HG03196 (cell line): Measurements from ENCODE around the gene ZDHHC11.
"Not testable (repeated sequence)": the region's sequence is repeated elsewhere in the genome, so short reads cannot be mapped to it uniquely, and the experiment has no call there.

Source experiments
- ATAC-seq: cut with Tn5 transposase; IDR thresholded peaks from one replicate; pipeline ENCODE4 v1.9.1; 2021; ENCODE audit not compliant: unreplicated experiment

The ZDHHC11 gene

DNA sequence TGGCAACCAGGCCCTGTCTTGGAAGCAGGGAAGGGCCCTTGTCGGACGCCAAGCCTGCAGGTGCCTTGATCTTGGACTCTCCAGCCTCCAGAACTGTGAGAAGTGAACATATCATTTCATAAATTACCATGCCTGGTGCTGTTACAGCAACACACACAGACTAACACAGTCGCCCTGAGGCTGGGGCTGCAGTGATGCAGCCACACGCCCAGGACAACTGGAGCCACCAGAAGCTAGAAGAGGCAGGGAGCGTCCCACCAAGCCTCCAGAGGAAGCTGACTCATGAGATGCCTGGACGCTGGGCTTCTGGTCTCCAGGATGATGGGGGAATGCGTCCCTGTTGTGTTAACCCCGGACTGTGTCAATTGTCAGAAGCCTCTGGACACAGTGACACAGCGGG, 71.8 kb downstream of the ZDHHC11 start:
- ATAC-seq = not testable (repeated sequence)

GRCh38 chr5:778421-778820, 72.4 kb downstream of the ZDHHC11 start:
- ATAC-seq = not testable (repeated sequence)

DNA sequence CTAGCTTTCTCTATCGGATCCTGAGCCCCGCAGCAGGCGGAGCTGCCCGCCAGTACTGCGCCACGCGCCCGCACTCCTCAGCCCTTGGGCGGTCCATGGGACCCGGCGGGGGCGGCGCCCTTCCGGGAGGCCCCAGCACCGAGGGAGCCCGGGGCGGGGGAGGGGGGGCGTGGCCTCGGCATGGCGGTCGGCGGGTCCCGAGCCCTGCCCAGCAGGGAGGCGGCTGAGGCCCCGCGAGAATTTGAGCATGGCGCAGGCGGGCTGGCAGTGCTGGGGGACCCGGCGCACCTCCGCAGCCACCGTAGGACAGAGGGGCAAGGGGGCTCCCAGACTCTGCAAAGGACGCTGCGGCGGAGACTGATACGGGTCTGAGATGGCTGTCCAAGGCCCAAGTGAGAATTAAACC, 73.0 kb downstream of the ZDHHC11 start:
- no peak for ATAC-seq

GRCh38 chr5:776862-777711, 73.7 kb downstream of the ZDHHC11 start:
- ATAC-seq = no peak

DNA sequence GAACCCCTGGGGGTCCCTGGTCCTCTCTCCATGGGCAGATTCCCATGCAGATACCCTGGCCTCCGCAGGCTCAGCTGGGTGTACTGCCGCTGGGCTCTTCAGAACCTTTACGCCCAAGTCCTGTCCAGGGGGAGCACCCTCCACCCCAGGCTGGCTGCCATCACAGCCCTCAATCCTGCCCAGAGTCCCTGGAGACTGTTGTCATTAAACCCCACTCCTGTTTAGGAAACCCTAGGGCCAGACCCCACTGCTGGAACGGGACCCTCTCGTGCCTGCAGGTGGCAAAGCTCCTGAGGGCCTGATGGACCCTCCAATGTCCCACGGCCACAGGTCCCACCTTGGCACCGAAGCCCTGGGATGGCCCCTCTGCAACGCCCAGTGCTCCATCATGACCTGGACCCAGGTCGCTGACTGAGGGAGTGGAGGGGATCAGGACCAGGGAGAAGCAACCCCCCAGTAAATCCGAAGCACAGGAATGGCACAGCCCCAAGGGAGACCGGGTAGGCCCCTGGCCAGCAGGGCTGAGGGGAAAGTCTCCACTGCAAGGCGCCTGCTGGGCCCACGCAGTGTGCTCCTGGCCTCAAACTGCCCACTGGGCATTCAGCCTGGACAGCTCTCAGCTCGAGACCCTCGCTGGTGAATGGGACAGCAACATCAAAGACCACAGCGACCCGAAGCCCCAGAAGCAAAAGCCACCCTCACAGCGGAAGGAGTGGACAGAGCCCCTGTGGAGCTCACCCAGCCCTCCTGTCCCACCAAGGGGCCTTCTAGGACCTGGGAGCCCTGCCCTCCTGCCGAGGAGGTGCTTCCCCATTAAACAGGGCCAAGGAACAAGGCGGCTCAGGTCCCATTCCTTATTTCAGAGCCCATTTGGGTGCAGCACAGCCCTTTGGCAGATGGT, 74.6 kb downstream of the ZDHHC11 start:
- ATAC-seq = no peak

- ATAC-seq = not testable (repeated sequence)
Measured at GRCh38 chr5:775595-775960, 75.2 kb downstream of the ZDHHC11 start.

GRCh38 chr5:774854-775505, 75.8 kb downstream of the ZDHHC11 start:
- not testable (repeated sequence) for ATAC-seq

DNA sequence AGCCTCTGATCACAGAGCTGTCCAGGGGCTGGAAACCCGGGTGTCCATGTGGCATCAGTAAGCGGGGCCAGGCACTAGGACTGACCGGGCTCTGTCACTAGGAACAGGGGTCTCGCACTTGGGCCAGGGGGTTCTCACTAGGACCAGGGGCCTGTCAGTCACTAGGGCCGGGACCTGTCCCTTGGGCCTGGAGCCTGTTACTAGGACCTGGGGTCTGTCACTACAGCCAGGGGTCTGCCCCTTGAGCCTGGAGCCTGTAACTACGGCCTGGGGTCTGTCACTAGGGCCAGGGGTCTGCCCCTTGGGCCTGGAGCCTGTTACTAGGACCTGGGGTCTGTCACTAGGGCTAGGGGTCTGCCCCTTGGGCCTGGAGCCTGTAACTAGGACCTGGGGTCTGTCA, 76.5 kb downstream of the ZDHHC11 start:
- ATAC-seq = not testable (repeated sequence)

GRCh38 chr5:773517-774264, 77.1 kb downstream of the ZDHHC11 start:
- ATAC-seq = no peak

DNA sequence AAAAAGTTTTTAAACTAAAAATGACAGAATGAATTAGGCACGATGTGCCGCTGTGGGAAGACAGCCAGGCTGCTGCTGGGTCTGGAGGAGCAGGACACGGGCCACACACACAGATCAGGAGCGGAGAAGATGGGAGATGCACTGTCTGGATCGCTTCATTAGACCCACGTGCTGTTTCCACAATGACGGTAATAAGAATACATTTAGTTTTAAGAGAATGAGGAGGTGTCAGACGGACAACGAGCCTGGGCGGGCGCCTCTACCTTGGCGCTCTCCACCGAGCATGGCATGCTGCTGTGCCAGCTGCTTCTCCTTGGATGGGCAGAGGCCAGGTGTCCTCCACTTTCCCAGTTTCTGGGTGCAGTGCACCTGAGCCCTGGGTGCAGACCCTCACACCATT, 77.9 kb downstream of the ZDHHC11 start:
- ATAC-seq = not testable (repeated sequence)

GRCh38 chr5:772547-772890, 78.3 kb downstream of the ZDHHC11 start:
- not testable (repeated sequence) for ATAC-seq

GRCh38 chr5:771841-772546, 78.8 kb downstream of the ZDHHC11 start:
- ATAC-seq = not testable (repeated sequence)

DNA sequence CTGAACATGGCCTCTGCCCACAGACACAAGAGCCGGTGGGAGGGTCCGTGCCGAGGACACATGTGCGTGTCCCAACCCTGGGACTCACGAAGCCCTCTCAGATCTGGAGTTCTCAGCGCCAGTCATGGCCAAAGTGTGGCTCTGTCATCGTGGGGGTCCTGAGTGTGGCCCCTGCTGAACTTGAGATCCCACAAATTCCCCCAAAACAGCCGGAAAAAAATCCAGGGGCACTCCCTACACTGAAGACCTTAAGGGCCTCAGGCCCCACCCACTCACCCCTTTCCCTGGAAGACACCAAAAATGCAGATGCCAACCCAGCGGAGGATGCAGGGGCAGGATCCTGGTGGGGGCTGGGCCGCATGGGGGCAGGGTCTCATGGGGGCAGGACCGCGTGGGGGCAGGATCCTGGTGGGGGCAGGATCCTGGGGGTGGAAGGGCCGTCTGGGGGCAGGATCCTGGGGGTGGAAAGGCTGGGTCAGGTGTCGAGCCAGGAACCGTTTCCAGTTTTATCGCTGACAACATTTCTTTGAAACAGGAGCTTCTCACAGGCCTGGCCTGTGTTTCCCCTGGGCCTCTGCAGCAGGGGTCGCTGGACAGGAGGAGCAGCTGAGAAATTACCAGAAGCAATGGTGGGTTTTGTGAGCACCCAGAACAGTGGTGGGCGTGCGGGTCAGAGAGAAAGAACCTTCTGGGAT, 79.6 kb downstream of the ZDHHC11 start:
- not testable (repeated sequence) for ATAC-seq

GRCh38 chr5:770585-770984, 80.2 kb downstream of the ZDHHC11 start:
- not testable (repeated sequence) for ATAC-seq

DNA sequence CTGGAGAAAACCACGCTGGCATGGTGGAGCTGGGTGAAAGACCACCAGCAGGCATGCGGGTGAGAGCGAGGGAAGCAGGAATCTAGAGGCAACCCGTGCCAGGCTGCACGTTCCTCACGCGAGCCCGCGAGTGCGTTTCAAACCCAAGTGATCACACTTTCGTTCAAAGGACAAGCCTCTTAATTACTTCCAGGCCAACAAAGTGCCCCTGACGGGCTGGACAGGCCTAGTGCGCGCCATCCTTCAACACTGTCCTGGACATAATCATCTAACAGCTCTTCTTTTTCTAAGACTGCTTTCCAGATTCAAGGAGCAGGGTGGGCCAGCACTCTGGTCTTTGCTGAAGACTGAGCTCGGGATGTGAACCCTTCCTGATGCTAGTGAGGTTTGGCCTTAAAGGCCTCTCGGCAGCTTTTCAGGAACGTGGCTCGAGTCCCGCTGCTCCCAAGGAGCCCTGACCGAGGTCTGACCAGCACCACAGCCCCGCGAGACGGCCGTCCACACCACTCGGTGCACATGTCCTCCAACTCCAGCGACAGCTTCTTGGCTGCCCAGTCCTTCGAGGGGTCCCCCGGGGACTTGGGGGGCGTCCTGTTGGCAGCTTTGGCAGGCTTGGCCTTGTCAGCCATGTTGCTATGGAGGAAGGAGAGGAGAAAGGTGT, 81.2 kb downstream of the ZDHHC11 start:
- ATAC-seq = not testable (repeated sequence)

GRCh38 chr5:766666-767431, 83.9 kb downstream of the ZDHHC11 start:
- ATAC-seq = no peak

- no peak for ATAC-seq
Measured at GRCh38 chr5:765948-766631, 84.7 kb downstream of the ZDHHC11 start.
